Stimulated activated naive CD4-positive, alpha-beta T cell (primary cell): Measurements from ENCODE around the gene ICA1.

Source experiments
- DNase-seq, 6 experiments: peaks; one replicate each; lab custom pipeline; 2025; lab: John Stamatoyannopoulos, UW

ICA1 gene

DNA sequence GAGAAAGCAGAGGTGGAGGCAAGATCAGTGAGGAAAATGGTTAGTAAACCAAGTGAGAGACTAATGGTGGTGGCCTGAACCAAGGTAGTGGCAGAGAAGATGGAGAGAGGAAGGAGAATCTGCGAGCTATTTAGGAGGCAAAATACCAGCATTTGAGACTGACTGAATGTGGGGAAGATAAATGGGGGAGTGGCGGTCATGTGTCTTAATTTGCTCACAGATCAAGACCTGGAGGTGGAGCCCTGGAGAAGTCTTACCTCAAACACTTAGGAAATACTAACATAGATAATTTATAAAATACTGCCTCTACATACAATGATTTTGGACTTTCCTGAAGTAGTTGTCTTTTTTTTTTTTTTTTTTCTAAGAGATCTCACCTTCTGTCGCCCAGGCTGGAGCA is 34.7 kb downstream of the ICA1 start:
- no peak for DNase-seq

DNA sequence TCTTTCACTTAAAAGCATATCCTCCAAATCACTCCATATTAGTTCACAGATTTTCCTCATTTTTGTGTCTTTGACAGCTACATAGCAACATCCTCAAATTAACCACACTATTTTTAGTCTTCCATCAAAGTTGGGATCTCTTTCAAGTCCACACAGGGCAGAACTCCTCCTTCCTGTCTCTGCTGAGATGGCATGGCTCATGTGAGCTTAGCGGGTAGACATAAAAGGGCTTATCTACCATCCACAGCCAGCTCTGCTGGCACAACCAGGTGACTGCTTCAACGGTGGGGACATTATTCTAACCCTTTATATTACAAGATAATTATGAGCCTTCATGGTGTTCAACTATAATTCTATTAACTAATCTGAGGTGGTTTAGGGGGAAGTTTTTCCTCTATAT is 35.5 kb downstream of the ICA1 start:
- no peak for DNase-seq

DNA sequence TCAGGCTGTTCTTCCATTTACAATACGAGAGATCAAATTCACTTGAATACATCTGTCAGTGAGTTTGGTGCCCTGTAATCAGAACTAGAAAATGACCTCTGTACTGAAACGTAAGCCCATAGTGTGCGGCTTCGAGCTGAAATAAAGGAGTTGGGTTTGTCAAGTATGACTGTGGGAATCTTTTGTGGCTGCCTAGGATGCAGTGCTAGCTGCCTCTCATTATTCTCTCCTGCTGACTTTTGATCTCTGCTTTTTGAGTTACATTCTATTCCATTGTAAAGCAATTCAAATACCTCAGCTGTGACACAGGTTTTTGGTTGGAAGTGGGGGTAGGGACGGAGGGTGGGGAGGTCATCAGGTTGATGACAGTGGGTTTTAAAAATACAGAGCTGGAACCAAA is 40.4 kb downstream of the ICA1 start:
- no peak for DNase-seq

DNA sequence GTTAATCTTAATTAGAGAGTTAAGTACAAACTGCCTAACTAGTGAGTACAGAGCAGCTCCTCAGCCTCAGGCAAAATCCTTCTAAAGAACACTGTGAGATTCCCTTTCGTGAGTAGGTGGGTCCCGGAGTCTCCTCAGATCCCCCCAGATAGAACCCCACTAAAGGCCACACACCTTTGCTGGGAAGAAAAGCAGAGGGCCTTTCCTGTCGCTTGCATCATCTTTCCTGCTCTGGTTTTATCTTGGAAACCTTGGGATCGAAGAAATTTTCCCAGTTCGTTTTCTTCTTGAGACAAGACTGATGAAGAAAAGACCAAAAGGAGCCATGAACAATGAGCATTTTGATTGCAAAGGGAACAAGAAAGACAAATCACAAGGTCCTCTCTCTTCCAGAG is 40.9 kb downstream of the ICA1 start:
- no peak for DNase-seq

DNA sequence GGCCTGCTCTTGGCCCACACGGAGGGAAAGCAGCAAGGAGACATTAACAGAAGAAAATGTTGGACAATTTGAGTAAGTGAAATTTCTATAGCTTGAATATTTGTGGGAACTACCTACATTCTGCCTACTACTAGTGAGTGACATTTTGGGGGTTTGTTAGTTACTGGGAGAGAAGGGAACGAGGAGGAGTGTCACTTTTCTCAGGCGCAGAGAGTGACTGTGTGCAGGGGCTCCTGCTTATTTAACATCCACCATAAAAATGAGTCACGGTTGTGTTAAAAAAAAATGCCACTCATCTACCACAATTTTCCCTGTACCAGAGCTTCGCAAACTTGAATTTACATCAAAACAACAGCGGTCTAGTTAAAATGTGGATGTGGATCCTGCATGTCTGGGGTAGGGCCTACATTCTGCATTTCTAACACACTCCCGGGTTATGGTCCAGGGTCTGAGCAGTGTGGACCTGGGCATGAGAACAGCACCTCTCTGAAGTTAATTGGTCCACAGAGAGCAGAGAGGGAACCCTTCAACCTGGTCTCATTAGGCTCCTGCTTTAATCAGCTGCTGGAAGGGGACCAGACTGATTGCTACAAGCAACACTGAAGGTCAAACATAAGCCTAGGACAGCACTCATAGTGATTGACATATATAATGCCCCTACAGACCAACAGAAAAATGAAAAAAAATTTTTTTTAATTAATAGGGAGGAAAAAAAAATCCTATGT is 41.4 kb downstream of the ICA1 start:
- DNase-seq = no peak

GRCh38 chr7:8217200-8218068 is 44.5 kb downstream of the ICA1 start:
- DNase-seq = peak in 3 of 6 experiments; percentile 54 to 80 (median 67)

DNA sequence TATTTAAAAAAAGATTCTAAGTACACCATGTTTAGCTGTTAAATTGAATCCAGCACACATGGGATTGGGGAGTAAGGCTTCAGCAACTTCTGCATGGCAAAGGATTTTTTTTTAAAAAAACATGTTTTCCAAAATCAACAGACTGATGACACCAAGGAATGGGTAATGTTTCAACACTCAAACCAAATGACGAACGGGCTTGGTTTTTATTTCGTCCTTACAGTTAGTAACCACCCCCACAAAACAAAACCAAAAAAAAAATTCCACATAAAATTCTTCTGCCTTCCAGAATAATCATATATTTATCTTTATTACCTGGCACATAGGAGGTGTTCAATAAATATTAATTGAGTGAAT is 45.7 kb downstream of the ICA1 start:
- no peak for DNase-seq

DNA sequence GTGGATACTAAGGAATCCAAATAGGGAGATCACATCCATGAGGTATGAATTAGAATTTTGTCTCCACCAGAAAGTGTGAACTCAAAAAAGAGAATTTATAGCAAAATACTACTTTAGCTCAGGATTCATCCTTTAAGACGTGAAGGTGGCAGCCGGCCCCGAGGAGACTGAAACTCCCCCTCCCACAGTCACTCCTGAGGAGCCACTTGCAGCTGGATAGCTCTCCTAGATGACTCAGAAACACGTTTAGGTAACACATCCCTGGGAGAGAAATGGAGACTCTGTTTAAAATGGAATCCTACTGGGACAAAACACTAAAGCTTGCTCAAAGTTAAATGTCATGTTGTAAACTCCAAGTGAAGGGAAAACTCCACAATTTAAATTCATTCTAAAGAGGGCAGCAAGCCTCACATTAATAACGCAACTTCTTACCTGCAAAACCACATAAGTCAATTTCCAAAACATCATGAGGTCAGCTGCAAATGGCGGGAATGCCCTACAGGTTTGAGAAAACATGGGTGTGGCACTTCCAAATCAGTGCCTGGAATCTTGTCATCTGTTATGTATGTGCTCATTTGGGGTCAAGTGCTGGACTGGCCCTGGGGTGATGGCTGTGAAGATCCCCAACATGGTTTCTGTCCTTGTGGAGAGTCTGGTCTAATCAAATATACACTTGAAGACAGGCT is 46.2 kb downstream of the ICA1 start:
- no peak for DNase-seq

DNA sequence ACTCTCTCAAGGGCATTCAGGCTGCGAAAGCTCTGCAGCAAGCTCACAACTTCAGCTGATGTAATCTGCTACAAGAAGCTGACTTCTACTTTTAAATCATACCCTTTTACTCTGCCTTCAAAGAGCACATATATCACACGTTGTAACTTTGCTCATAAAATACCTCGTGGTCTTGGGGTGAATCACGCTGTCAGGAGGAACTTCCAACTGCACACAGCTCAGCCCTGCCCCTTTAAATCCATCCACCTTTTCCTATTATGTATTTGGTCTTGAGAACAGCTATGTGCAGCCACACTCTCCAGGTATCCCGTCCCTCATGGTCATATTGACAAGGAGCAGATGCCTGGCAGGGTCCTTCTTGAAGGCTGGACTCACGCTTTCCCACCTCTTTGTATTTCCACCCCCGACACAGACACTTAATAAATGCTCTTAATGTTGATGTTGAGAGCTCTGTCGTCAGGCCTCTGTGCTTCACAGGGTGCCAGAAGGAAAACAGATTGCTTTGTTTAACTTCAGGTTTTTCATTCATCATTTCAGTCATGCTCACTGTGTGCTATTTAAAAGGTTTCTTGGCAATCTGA is 47.6 kb downstream of the ICA1 start:
- DNase-seq = no peak

DNA sequence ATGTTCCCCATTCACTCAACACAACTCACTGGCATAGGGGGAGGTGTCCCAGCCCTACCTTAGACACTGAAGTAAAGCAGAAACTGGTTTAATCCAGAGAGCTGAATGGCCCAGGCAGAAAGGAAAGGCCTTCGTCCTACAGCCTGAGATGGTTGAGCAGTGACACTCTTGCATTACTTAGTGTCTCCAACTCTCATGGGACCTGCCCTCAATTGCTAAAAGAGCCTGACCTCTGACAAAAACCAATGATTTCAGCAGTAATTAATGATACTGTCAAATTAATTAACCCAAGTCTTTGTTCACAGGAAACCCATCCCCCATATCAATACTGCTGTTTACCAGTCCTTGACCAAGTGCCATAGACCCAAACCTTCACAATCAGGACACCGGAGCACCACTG is 48.6 kb downstream of the ICA1 start:
- no peak for DNase-seq

- DNase-seq = no peak
Measured at GRCh38 chr7:8212638-8213037, 49.3 kb downstream of the ICA1 start.

GRCh38 chr7:8211725-8212096 is 50.3 kb downstream of the ICA1 start:
- no peak for DNase-seq

GRCh38 chr7:8210845-8211724 is 50.9 kb downstream of the ICA1 start:
- DNase-seq = no peak

DNA sequence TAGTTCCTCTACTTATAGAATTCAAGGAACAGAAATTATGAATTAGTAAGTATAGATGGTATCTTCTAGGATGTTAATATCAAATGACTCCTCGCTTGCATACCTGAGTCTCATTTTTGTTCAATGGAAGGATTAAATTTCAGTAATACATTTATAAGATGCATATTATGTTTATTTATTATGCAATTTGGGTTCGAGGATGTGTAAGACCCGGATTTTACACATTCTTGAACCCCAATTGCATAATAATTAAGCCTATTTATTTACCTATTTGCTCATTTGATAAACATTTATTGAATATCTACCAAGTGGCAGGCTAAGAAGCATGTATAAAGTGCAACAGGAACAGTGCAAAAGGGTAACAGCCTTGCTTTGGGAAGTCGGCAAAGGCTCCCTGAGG is 52.6 kb downstream of the ICA1 start:
- DNase-seq = no peak

- no peak for DNase-seq
Measured at GRCh38 chr7:8208816-8209215, 53.2 kb downstream of the ICA1 start.

- no peak for DNase-seq
Measured at GRCh38 chr7:8206956-8207355, 55.0 kb downstream of the ICA1 start.

DNA sequence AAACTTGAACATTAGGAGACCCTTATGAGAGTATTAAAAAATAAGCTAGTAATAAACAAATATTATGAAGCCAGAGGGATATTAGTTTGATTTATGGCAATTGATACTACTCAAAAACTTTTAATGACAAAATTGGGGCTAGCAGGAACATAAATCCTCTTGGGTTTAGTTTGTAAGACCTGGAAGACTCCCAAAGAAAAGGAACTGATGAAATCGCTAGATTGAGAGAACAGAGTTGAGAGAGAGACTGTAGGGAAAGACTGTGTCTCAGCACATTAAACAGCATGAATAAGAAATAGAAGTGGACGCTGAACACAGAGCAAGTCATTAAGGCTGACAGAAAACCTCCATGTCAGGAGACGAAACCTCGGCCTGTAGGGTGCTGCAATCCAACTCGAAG is 56.4 kb downstream of the ICA1 start:
- no peak for DNase-seq

GRCh38 chr7:8205031-8205387 is 57.0 kb downstream of the ICA1 start:
- no peak for DNase-seq

GRCh38 chr7:8204339-8205030 is 57.5 kb downstream of the ICA1 start:
- DNase-seq = no peak

- no peak for DNase-seq
Measured at GRCh38 chr7:8201846-8202441, 60.0 kb downstream of the ICA1 start.

DNA sequence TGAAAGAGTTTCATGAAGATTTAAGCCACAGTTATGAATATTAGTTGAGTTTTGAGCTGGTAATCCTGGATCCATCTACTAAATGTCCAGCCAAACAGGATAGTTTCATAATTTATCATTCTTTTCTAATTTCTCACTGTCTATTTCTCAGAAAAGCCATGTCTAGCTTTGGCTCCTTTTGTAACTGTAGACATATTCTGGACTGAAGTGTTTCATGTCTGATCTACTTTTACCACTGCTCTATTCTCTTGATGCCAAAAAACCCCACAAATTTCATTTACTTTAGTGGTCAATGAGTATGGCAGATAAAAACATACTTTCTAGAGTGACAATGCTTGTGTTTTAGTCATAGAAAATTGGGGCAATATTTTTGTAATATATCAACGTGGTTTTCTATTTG is 61.2 kb downstream of the ICA1 start:
- DNase-seq = no peak
